ENCODE results near the gene OBI1.

OBI1 gene

GRCh38 chr13:78593652-78594455 is 65.1 kb downstream of the OBI1 start:
- Histone ChIP-seq H2AFZ (ENCODE audit: low read length) (no peak overlapping the region), H3K18ac (ENCODE audit: low read length) (no peak overlapping the region), H3K36me3 (replicated peaks in 1 of 2; ENCODE audit: control insufficient read depth in 2 of 2, insufficient read depth in 2 of 2, low read length in 2 of 2) (no peaks in the 10 kb centered on the region), H2BK12ac (ENCODE audit: low read length) (no peak overlapping the region), H3K4ac (ENCODE audit: low read length) (no peak overlapping the region), H3K14ac (ENCODE audit: low read length) (no peak overlapping the region), H3K4me1 (ENCODE audit: control insufficient read depth in 2 of 2, insufficient read depth in 1 of 2, low read depth in 1 of 2, low read length in 2 of 2) (peaks cover 7 to 9% of the 10 kb centered on the region in 2 donors), H3K4me3 (ENCODE audit: low read length in 2 of 2) (no peak overlapping the region), H3K9me3 (replicated peaks in 1 of 2; ENCODE audit: control insufficient read depth in 2 of 2, insufficient read depth in 1 of 2, low read depth in 1 of 2, low read length in 2 of 2) (no peaks in the 10 kb centered on the region), H2BK5ac (ENCODE audit: low read length) (no peak overlapping the region), H3K79me1 (ENCODE audit: low read depth, low read length) (no peaks in the 10 kb centered on the region), H2BK120ac (ENCODE audit: low read depth, low read length) (no peak overlapping the region), H2BK15ac (ENCODE audit: low read length) (no peak overlapping the region), H3K27me3 (ENCODE audit: control insufficient read depth in 3 of 3, insufficient read depth in 3 of 3, low read depth in 1 of 3, low read length in 3 of 3) (peaks cover 20 to 95% (median 57%) of the 10 kb centered on the region in 3 experiments), H3K9ac (ENCODE audit: low read depth, low read length, poor library complexity) (no peak overlapping the region), H2AK5ac (ENCODE audit: low read depth, low read length) (no peak overlapping the region), H3K23ac (ENCODE audit: low read depth, low read length, poor library complexity) (no peak overlapping the region), H4K8ac (ENCODE audit: low read depth, low read length) (no peak overlapping the region), H3K4me2 (ENCODE audit: insufficient read depth, low read length, poor library complexity, severe bottlenecking) (peak overlapping the region; percentile 42), H4K91ac (ENCODE audit: low read depth, low read length, poor library complexity) (no peak overlapping the region), H3K27ac (replicated peaks; ENCODE audit: low read length) (no peak overlapping the region)
- peak; percentile 56 for DNase-seq (ENCODE audit: low spot score)
- WGBS, 2 donors (ENCODE audit: extremely low coverage in 2 of 2, insufficient read length in 2 of 2, insufficient replicate concordance in 1 of 2), result no CpG with 5 or more reads among the region's 29 CpGs

GRCh38 chr13:78593129-78593528 is 65.8 kb downstream of the OBI1 start:
- no CpG with 5 or more reads among the region's 13 CpGs for WGBS, 2 donors (ENCODE audit: extremely low coverage in 2 of 2, insufficient read length in 2 of 2, insufficient replicate concordance in 1 of 2)
- H3K9me3 ChIP-seq (replicated peaks in 1 of 2; ENCODE audit: control insufficient read depth in 2 of 2, insufficient read depth in 1 of 2, low read depth in 1 of 2, low read length in 2 of 2), result no peaks in the 10 kb centered on the region

GRCh38 chr13:78592584-78592983 is 66.4 kb downstream of the OBI1 start:
- no peak overlapping the region for H3K14ac ChIP-seq (ENCODE audit: low read length)
- H3K18ac ChIP-seq (ENCODE audit: low read length), result no peak overlapping the region
- no peak for DNase-seq (ENCODE audit: low spot score)
- no peak overlapping the region for H3K4me3 ChIP-seq (ENCODE audit: low read length in 2 of 2)
- H3K9me3 ChIP-seq (replicated peaks in 1 of 2; ENCODE audit: control insufficient read depth in 2 of 2, insufficient read depth in 1 of 2, low read depth in 1 of 2, low read length in 2 of 2), result no peaks in the 10 kb centered on the region
- no peak overlapping the region for H3K4ac ChIP-seq (ENCODE audit: low read length)
- H2BK12ac ChIP-seq (ENCODE audit: low read length), result no peak overlapping the region
- WGBS, 2 donors (ENCODE audit: extremely low coverage in 2 of 2, insufficient read length in 2 of 2, insufficient replicate concordance in 1 of 2), result no CpG with 5 or more reads among the region's 6 CpGs
- no peaks in the 10 kb centered on the region for H3K79me1 ChIP-seq (ENCODE audit: low read depth, low read length)
- no peak overlapping the region for H4K8ac ChIP-seq (ENCODE audit: low read depth, low read length)
- no peak overlapping the region for H3K23ac ChIP-seq (ENCODE audit: low read depth, low read length, poor library complexity)
- no peaks in the 10 kb centered on the region for H3K36me3 ChIP-seq (replicated peaks in 1 of 2; ENCODE audit: control insufficient read depth in 2 of 2, insufficient read depth in 2 of 2, low read length in 2 of 2)
- H3K4me1 ChIP-seq (ENCODE audit: control insufficient read depth in 2 of 2, insufficient read depth in 1 of 2, low read depth in 1 of 2, low read length in 2 of 2), result peaks cover 7 to 9% of the 10 kb centered on the region in 2 donors
- H2BK15ac ChIP-seq (ENCODE audit: low read length), result no peak overlapping the region
- no peak overlapping the region for H3K4me2 ChIP-seq (ENCODE audit: insufficient read depth, low read length, poor library complexity, severe bottlenecking)
- H2BK120ac ChIP-seq (ENCODE audit: low read depth, low read length), result no peak overlapping the region
- H2BK5ac ChIP-seq (ENCODE audit: low read length), result no peak overlapping the region
- no peak overlapping the region for H3K9ac ChIP-seq (ENCODE audit: low read depth, low read length, poor library complexity)
- H2AFZ ChIP-seq (ENCODE audit: low read length), result no peak overlapping the region
- no peak overlapping the region for H2AK5ac ChIP-seq (ENCODE audit: low read depth, low read length)
- H4K91ac ChIP-seq (ENCODE audit: low read depth, low read length, poor library complexity), result no peak overlapping the region
- H3K27me3 ChIP-seq (ENCODE audit: control insufficient read depth in 3 of 3, insufficient read depth in 3 of 3, low read depth in 1 of 3, low read length in 3 of 3), result peaks cover 19 to 95% (median 59%) of the 10 kb centered on the region in 3 experiments
- no peak overlapping the region for H3K27ac ChIP-seq (replicated peaks; ENCODE audit: low read length)

More at GRCh38 chr13:78593129-78593528, 65.8 kb downstream of the OBI1 start:
- Histone ChIP-seq H3K14ac (ENCODE audit: low read length) (no peak overlapping the region), H2BK5ac (ENCODE audit: low read length) (no peak overlapping the region), H2BK12ac (ENCODE audit: low read length) (no peak overlapping the region), H2AK5ac (ENCODE audit: low read depth, low read length) (no peak overlapping the region), H3K18ac (ENCODE audit: low read length) (no peak overlapping the region), H4K8ac (ENCODE audit: low read depth, low read length) (no peak overlapping the region), H4K91ac (ENCODE audit: low read depth, low read length, poor library complexity) (no peak overlapping the region), H3K36me3 (replicated peaks in 1 of 2; ENCODE audit: control insufficient read depth in 2 of 2, insufficient read depth in 2 of 2, low read length in 2 of 2) (no peaks in the 10 kb centered on the region), H3K4ac (ENCODE audit: low read length) (no peak overlapping the region), H3K9ac (ENCODE audit: low read depth, low read length, poor library complexity) (no peak overlapping the region), H3K4me3 (ENCODE audit: low read length in 2 of 2) (no peak overlapping the region), H3K79me1 (ENCODE audit: low read depth, low read length) (no peaks in the 10 kb centered on the region), H3K23ac (ENCODE audit: low read depth, low read length, poor library complexity) (no peak overlapping the region), H3K4me1 (ENCODE audit: control insufficient read depth in 2 of 2, insufficient read depth in 1 of 2, low read depth in 1 of 2, low read length in 2 of 2) (peaks cover 7 to 9% of the 10 kb centered on the region in 2 donors), H3K4me2 (ENCODE audit: insufficient read depth, low read length, poor library complexity, severe bottlenecking) (no peak overlapping the region), H2AFZ (ENCODE audit: low read length) (no peak overlapping the region), H3K27me3 (ENCODE audit: control insufficient read depth in 3 of 3, insufficient read depth in 3 of 3, low read depth in 1 of 3, low read length in 3 of 3) (peaks cover 20 to 95% (median 58%) of the 10 kb centered on the region in 3 experiments), H2BK15ac (ENCODE audit: low read length) (no peak overlapping the region), H2BK120ac (ENCODE audit: low read depth, low read length) (no peak overlapping the region), H3K27ac (replicated peaks; ENCODE audit: low read length) (no peak overlapping the region)
- no peak for DNase-seq (ENCODE audit: low spot score)

GRCh38 chr13:78589206-78589605 is 69.7 kb downstream of the OBI1 start:
- no peak overlapping the region for H3K18ac ChIP-seq (ENCODE audit: low read length)
- H3K4me2 ChIP-seq (ENCODE audit: insufficient read depth, low read length, poor library complexity, severe bottlenecking), result no peak overlapping the region
- H3K4me3 ChIP-seq (ENCODE audit: low read length in 2 of 2), result no peak overlapping the region
- H2BK12ac ChIP-seq (ENCODE audit: low read length), result no peak overlapping the region
- no peak overlapping the region for H3K27ac ChIP-seq (replicated peaks; ENCODE audit: low read length)
- H2AFZ ChIP-seq (ENCODE audit: low read length), result no peak overlapping the region
- no peak overlapping the region for H3K4ac ChIP-seq (ENCODE audit: low read length)
- H3K27me3 ChIP-seq (ENCODE audit: control insufficient read depth in 3 of 3, insufficient read depth in 3 of 3, low read depth in 1 of 3, low read length in 3 of 3), result peaks cover 5 to 84% (median 37%) of the 10 kb centered on the region in 3 experiments
- no peak overlapping the region for H4K91ac ChIP-seq (ENCODE audit: low read depth, low read length, poor library complexity)
- H3K9ac ChIP-seq (ENCODE audit: low read depth, low read length, poor library complexity), result no peak overlapping the region
- no peaks in the 10 kb centered on the region for H3K36me3 ChIP-seq (replicated peaks in 1 of 2; ENCODE audit: control insufficient read depth in 2 of 2, insufficient read depth in 2 of 2, low read length in 2 of 2)
- no peak overlapping the region for H3K14ac ChIP-seq (ENCODE audit: low read length)
- H3K79me1 ChIP-seq (ENCODE audit: low read depth, low read length), result no peaks in the 10 kb centered on the region
- no peak overlapping the region for H4K8ac ChIP-seq (ENCODE audit: low read depth, low read length)
- H3K23ac ChIP-seq (ENCODE audit: low read depth, low read length, poor library complexity), result no peak overlapping the region
- H3K9me3 ChIP-seq (replicated peaks in 1 of 2; ENCODE audit: control insufficient read depth in 2 of 2, insufficient read depth in 1 of 2, low read depth in 1 of 2, low read length in 2 of 2), result no peaks in the 10 kb centered on the region
- H2BK15ac ChIP-seq (ENCODE audit: low read length), result no peak overlapping the region
- peaks cover 2 to 4% of the 10 kb centered on the region in 2 donors for H3K4me1 ChIP-seq (ENCODE audit: control insufficient read depth in 2 of 2, insufficient read depth in 1 of 2, low read depth in 1 of 2, low read length in 2 of 2)
- H2AK5ac ChIP-seq (ENCODE audit: low read depth, low read length), result no peak overlapping the region
- WGBS, 2 donors (ENCODE audit: extremely low coverage in 2 of 2, insufficient read length in 2 of 2, insufficient replicate concordance in 1 of 2), result no CpG with 5 or more reads among the region's 7 CpGs
- DNase-seq (ENCODE audit: low spot score), result peak; percentile 79
- H2BK5ac ChIP-seq (ENCODE audit: low read length), result no peak overlapping the region
- H2BK120ac ChIP-seq (ENCODE audit: low read depth, low read length), result no peak overlapping the region

Data from neuronal stem cell (in vitro differentiated cells).